GM18870 (cell line): ENCODE measurements around the gene CNTN2.
A peak's percentile ranks its signal among the peaks of the same experiment; 100 is the strongest.

Experiments used
- ATAC-seq: cut with Tn5 transposase; IDR thresholded peaks from one replicate; pipeline ENCODE4 v1.9.1; 2021; ENCODE audit warnings: moderate library complexity; ENCODE audit not compliant: unreplicated experiment

The CNTN2 gene

DNA sequence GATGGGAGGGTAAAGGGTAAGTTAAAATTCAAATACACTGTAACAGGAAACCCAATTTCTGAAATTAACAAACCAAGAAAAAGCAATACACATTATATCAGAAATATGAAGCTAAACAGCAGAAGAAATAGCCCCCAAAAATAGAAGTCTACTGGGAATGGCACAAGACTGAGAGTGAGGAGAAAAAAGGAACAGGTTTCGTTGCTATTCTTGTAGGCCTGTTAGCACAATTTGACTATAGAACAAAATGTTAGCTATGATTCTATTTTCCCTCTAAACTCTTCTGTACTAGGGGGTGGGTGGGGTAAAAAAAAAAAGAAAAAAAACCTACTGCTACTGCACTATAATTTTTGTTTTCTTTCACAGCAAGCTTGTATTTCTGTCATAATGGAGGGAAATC is 66.3 kb downstream of the CNTN2 start:
- no peak for ATAC-seq

GRCh38 chr1:205109711-205110110 is 66.7 kb downstream of the CNTN2 start:
- no peak for ATAC-seq

GRCh38 chr1:205111354-205111753 is 68.3 kb downstream of the CNTN2 start:
- no peak for ATAC-seq

DNA sequence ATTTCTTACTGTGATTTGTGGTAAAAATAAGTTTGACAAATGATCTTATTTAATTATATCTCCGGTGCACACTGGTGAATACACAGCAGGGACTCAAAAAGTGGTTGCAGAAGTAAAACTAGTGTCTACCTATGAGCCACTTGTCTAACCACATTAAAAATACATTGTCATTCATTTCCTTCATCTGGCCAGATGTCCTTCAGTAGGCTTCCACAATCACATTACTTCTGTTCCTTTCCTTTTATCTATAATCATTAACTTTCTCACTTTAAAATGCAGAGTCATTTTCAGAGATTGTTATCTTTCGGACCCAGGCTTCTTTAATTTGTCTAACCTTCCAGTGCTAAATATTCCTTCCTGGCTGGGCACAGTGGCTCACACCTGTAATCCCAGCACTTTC is 75.7 kb downstream of the CNTN2 start:
- ATAC-seq, result no peak

GRCh38 chr1:205121660-205122488 is 78.9 kb downstream of the CNTN2 start, which contains the start of gene RBBP5:
TSS of gene RBBP5 (minus strand) at chr1:205121978. CDS start at chr1:205121873, 105 bp downstream.
- peak; percentile 93 for ATAC-seq

DNA sequence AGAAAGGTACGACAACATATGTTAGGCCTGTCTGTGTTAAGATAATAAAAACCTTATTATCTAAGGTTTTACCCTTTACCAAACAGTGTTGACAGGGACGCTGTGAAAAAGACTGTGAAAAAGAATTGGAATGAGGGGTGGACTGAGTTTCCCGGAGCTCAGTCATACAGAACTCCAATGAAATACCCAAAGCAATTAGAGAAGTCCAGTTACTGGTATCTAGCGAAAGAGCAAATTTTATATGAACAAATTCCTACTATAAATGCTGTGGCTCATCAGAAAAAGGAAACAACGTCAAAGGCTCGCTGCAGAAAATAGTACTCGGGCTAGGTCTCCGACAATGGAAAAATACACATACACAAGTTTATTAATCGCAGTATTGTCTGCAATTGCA is 79.5 kb downstream of the CNTN2 start:
- ATAC-seq, result peak; percentile 23

DNA sequence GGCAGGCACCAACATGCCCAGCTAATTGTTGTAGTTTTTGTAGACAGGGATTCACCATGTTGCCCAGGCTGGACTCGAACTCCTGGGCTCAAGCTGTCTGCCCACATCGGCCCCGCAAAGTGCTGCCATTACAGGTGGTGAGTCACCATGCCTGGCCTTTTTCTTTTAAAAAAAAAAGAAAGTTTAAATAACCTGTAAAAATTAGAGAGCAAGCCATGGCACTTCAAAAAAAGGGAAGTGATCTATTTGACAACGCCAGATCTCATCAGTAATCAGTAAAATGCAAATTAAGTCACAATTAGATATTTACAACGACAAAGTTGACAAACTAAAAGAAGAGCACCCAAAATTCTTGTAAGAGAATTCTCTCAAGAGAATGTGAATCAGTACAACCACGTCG is 81.7 kb downstream of the CNTN2 start:
- no peak for ATAC-seq

DNA sequence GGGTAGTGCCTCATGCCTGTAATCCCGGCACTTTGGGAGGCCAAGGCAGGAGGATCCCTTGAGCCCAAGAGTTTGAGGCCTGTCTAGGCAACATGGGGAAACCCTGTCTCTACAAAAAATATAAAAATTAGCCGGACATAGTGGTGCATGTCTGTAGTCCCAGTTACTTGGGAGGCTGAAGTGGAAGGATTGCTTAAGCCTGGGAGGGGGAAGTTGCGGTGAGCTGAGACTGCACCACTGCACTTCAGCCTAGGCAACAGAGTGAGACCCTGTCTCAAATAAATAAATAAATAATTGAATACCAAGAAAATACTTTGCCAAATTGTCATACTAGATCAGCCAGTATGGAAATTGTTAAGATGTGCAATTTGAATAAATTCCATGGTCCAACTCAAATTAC is 84.6 kb downstream of the CNTN2 start:
- ATAC-seq, result no peak
